ENCODE results near the gene CAMK1D. TPM values are rescaled to one million over a fixed set of nuclear protein-coding genes. Genes with fewer than 3 reads are reported as not detected.
"Not testable (repeated sequence)": the region's sequence is repeated elsewhere in the genome, so short reads cannot be mapped to it uniquely, and the experiment has no call there.

The CAMK1D gene
- total and polyA plus RNA-seq, 9 donors = 1.9 to 7.4 (median 3.9) TPM

- DNase-seq = no peak
- peaks cover 5% of the 10 kb centered on the region for H3K9me3 ChIP-seq (replicated peaks; ENCODE audit: control insufficient read depth, low read depth, low read length)
- no peaks in the 10 kb centered on the region for H3K27me3 ChIP-seq (ENCODE audit: control insufficient read depth, insufficient read depth, low read length)
- H3K27ac ChIP-seq (ENCODE audit: low read length) = no peak overlapping the region
- H3K4me1 ChIP-seq (ENCODE audit: control insufficient read depth, insufficient read depth, low read length) = no peaks in the 10 kb centered on the region
- WGBS (ENCODE audit: insufficient coverage) = 61% methylated on average over 3 of the region's 6 CpGs
- no peak overlapping the region for H3K4me3 ChIP-seq (ENCODE audit: low read length)
- no peaks in the 10 kb centered on the region for H3K36me3 ChIP-seq (ENCODE audit: control insufficient read depth, insufficient read depth, low read length)
These were observed 192.9 kb downstream of the CAMK1D start for GRCh38 chr10:12542133-12542670.

DNA sequence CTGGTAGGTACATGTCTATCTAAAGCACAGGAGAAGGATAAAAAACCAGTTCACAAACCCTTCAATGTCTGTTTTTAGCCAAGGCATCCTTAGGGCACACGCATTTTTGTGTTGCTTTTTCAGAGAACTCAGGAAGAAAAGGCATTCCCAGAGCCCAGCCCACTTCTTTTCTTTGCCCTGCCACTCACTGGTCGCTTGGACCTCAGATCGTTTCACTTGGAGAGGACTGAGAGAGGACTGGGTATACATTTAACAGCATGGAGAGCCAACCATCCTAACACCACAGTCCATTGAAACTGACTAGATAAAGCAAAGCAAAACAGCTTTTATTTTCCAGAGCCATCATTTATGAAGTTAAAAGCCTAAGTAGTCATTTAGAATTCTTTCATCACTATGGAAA lies 194.2 kb downstream of the CAMK1D start:
- Histone ChIP-seq H3K4me1 (ENCODE audit: control insufficient read depth, insufficient read depth, low read length) (no peaks in the 10 kb centered on the region), H3K36me3 (ENCODE audit: control insufficient read depth, insufficient read depth, low read length) (no peaks in the 10 kb centered on the region), H3K27me3 (ENCODE audit: control insufficient read depth, insufficient read depth, low read length) (no peaks in the 10 kb centered on the region), H3K27ac (ENCODE audit: low read length) (no peak overlapping the region), H3K4me3 (ENCODE audit: low read length) (no peak overlapping the region), H3K9me3 (replicated peaks; ENCODE audit: control insufficient read depth, low read depth, low read length) (peaks cover 5% of the 10 kb centered on the region)
- WGBS (ENCODE audit: insufficient coverage) = 100% methylated on average over 1 of the region's 3 CpGs
- DNase-seq = no peak

DNA sequence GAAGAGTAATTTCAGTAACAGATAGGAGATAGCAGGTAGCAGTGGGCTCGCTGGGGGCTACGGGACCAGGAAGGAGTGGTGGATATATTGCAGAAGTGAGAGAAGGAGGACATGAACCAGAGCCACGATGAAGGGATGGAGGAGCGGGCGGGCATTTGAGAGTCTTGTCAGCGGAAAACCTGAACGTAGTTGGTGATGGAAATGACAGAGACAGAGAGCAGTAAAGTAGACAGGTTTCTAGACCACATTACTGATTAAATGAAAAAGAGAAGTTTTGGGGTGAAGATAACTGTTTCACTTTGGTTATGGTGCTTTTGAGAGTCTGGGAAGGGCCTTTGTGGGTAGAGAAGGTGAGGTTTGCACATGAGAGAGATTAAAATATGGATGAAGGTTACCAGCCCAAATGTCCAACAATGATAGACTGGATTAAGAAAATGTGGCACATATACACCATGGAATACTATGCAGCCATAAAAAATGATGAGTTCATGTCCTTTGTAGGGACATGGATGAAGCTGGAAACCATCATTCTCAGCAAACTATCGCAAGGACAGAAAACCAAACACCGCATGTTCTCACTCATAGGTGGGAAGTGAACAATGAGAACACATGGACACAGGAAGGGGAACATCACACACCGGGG lies 196.9 kb downstream of the CAMK1D start:
- H3K27ac ChIP-seq (ENCODE audit: low read length); H3K4me3 ChIP-seq (ENCODE audit: low read length); H3K27me3 ChIP-seq (ENCODE audit: control insufficient read depth, insufficient read depth, low read length); H3K9me3 ChIP-seq (replicated peaks; ENCODE audit: control insufficient read depth, low read depth, low read length); H3K4me1 ChIP-seq (ENCODE audit: control insufficient read depth, insufficient read depth, low read length); DNase-seq; H3K36me3 ChIP-seq (ENCODE audit: control insufficient read depth, insufficient read depth, low read length): not testable (repeated sequence)
- WGBS (ENCODE audit: insufficient coverage) = 96% methylated on average over 7 of the region's 10 CpGs

- no peak overlapping the region for H3K27ac ChIP-seq (ENCODE audit: low read length)
- no CpG with 5 or more reads among the region's 6 CpGs for WGBS (ENCODE audit: insufficient coverage)
- no peak for DNase-seq
These were observed 198.0 kb downstream of the CAMK1D start for GRCh38 chr10:12547301-12547771.

GRCh38 chr10:12549297-12549696 lies 199.9 kb downstream of the CAMK1D start:
- WGBS (ENCODE audit: insufficient coverage) = 100% methylated on average over 2 of the region's 5 CpGs
- Histone ChIP-seq H3K36me3 (ENCODE audit: control insufficient read depth, insufficient read depth, low read length) (no peaks in the 10 kb centered on the region), H3K4me3 (ENCODE audit: low read length) (no peak overlapping the region), H3K27me3 (ENCODE audit: control insufficient read depth, insufficient read depth, low read length) (no peaks in the 10 kb centered on the region), H3K27ac (ENCODE audit: low read length) (no peak overlapping the region), H3K9me3 (replicated peaks; ENCODE audit: control insufficient read depth, low read depth, low read length) (no peaks in the 10 kb centered on the region), H3K4me1 (ENCODE audit: control insufficient read depth, insufficient read depth, low read length) (no peaks in the 10 kb centered on the region)
- no peak for DNase-seq

More at GRCh38 chr10:12547301-12547771, 198.0 kb downstream of the CAMK1D start:
- Histone ChIP-seq H3K4me1 (ENCODE audit: control insufficient read depth, insufficient read depth, low read length) (no peaks in the 10 kb centered on the region), H3K9me3 (replicated peaks; ENCODE audit: control insufficient read depth, low read depth, low read length) (peaks cover 5% of the 10 kb centered on the region), H3K4me3 (ENCODE audit: low read length) (no peak overlapping the region), H3K27me3 (ENCODE audit: control insufficient read depth, insufficient read depth, low read length) (no peaks in the 10 kb centered on the region), H3K36me3 (ENCODE audit: control insufficient read depth, insufficient read depth, low read length) (no peaks in the 10 kb centered on the region)

- Histone ChIP-seq H3K9me3 (replicated peaks; ENCODE audit: control insufficient read depth, low read depth, low read length) (no peaks in the 10 kb centered on the region), H3K36me3 (ENCODE audit: control insufficient read depth, insufficient read depth, low read length) (no peaks in the 10 kb centered on the region), H3K27me3 (ENCODE audit: control insufficient read depth, insufficient read depth, low read length) (no peaks in the 10 kb centered on the region), H3K4me1 (ENCODE audit: control insufficient read depth, insufficient read depth, low read length) (no peaks in the 10 kb centered on the region), H3K4me3 (ENCODE audit: low read length) (no peak overlapping the region), H3K27ac (ENCODE audit: low read length) (no peak overlapping the region)
- DNase-seq = no peak
- 94% methylated on average over 6 of the region's 8 CpGs for WGBS (ENCODE audit: insufficient coverage)
These were observed 201.6 kb downstream of the CAMK1D start for GRCh38 chr10:12550994-12551393.

DNA sequence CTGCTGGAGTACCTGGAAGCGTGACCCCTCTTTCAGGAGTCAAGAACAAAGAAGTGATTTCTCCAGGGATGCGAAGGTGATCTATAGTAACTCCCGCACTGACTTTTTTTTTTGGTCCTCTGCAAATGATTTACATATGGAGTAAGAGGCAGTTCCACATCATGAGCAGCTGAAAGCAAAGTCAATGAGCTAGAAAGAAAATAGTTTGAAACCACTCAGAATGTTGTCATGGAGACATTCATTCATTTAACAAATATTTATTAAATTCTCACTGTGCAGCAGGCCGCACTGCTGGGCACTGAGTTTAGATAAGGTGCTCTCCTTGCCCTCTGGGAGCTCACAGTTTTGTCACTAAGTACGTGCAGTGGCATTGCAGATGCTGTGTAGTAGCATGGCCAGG lies 206.7 kb downstream of the CAMK1D start:
- WGBS (ENCODE audit: insufficient coverage) = 75% methylated on average over 4 of the region's 5 CpGs
- H3K9me3 ChIP-seq (replicated peaks; ENCODE audit: control insufficient read depth, low read depth, low read length) = no peaks in the 10 kb centered on the region

DNA sequence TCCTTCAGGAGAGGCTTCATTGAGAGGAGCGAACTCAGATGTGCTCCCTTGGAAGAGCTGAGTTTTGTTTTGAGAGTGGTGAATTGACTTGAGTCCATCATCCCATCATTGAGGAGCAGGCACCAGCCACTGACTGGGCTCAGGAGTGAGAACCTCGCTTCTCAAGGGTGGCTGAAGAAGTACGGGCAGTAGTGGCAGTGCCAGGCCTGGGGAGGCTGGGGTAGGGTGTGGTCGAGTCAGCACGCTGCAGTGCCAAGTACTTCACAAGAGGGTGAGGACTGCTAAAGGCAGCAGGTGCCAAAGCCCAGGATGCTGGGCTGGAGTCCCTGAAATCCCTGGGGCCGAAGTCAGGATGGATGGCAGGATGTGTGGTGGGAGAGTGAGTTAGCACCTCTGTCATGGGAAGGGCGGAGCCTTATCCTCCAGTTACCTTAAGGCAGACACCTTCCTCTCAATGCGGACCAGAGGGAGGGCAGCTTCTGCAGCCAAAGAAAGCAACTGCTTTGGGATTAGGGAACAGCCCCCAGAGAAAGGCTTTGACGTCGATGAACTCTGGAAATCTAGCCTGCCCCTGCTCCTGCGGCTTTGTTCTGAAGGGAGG lies 210.3 kb downstream of the CAMK1D start:
- WGBS (ENCODE audit: insufficient coverage) = 69% methylated on average over 9 of the region's 11 CpGs
- no peak overlapping the region for H3K27ac ChIP-seq (ENCODE audit: low read length)
- no peak for DNase-seq
- no peaks in the 10 kb centered on the region for H3K36me3 ChIP-seq (ENCODE audit: control insufficient read depth, insufficient read depth, low read length)
- H3K4me3 ChIP-seq (ENCODE audit: low read length) = no peak overlapping the region
- H3K9me3 ChIP-seq (replicated peaks; ENCODE audit: control insufficient read depth, low read depth, low read length) = no peaks in the 10 kb centered on the region
- H3K4me1 ChIP-seq (ENCODE audit: control insufficient read depth, insufficient read depth, low read length) = no peaks in the 10 kb centered on the region
- H3K27me3 ChIP-seq (ENCODE audit: control insufficient read depth, insufficient read depth, low read length) = no peaks in the 10 kb centered on the region

More for the DNA sequence above, 206.7 kb downstream of the CAMK1D start:
- Histone ChIP-seq H3K4me3 (ENCODE audit: low read length) (no peak overlapping the region), H3K27me3 (ENCODE audit: control insufficient read depth, insufficient read depth, low read length) (no peaks in the 10 kb centered on the region), H3K36me3 (ENCODE audit: control insufficient read depth, insufficient read depth, low read length) (no peaks in the 10 kb centered on the region), H3K27ac (ENCODE audit: low read length) (no peak overlapping the region), H3K4me1 (ENCODE audit: control insufficient read depth, insufficient read depth, low read length) (no peaks in the 10 kb centered on the region)
- peak; percentile 37 for DNase-seq

DNA sequence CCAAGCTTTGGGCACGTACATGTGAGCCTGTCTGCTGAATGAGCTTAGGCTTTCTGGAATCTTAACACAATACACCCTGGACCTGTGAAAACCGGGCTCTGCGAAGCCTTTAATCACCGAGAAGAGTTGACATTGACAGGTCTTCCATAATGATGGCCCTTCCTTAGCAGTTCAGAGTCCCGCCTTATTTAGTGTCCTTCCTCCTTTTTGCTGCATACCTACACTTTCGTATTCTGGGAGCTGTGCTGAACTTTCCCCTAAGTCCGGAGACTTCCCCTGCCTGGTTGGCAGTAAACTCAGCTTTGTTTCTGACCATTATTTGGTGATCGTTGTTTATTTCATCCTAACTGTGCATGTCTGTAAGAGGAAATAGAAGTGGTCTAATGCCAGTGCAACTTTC lies 212.0 kb downstream of the CAMK1D start:
- WGBS (ENCODE audit: insufficient coverage) = 88% methylated on average over 8 of the region's 8 CpGs

GRCh38 chr10:12561720-12562119 lies 212.4 kb downstream of the CAMK1D start:
- Histone ChIP-seq H3K4me3 (ENCODE audit: low read length) (no peak overlapping the region), H3K9me3 (replicated peaks; ENCODE audit: control insufficient read depth, low read depth, low read length) (no peaks in the 10 kb centered on the region), H3K27ac (ENCODE audit: low read length) (no peak overlapping the region), H3K4me1 (ENCODE audit: control insufficient read depth, insufficient read depth, low read length) (peaks cover 8% of the 10 kb centered on the region), H3K27me3 (ENCODE audit: control insufficient read depth, insufficient read depth, low read length) (no peaks in the 10 kb centered on the region), H3K36me3 (ENCODE audit: control insufficient read depth, insufficient read depth, low read length) (no peaks in the 10 kb centered on the region)
- DNase-seq = no peak

More for the DNA sequence above, 212.0 kb downstream of the CAMK1D start:
- Histone ChIP-seq H3K4me1 (ENCODE audit: control insufficient read depth, insufficient read depth, low read length) (peaks cover 4% of the 10 kb centered on the region), H3K9me3 (replicated peaks; ENCODE audit: control insufficient read depth, low read depth, low read length) (no peaks in the 10 kb centered on the region), H3K36me3 (ENCODE audit: control insufficient read depth, insufficient read depth, low read length) (no peaks in the 10 kb centered on the region), H3K27ac (ENCODE audit: low read length) (no peak overlapping the region), H3K4me3 (ENCODE audit: low read length) (no peak overlapping the region), H3K27me3 (ENCODE audit: control insufficient read depth, insufficient read depth, low read length) (no peaks in the 10 kb centered on the region)
- no peak for DNase-seq
